Neural progenitor cell (in vitro differentiated cells): ENCODE data around the gene GALR1. TPM values are rescaled to one million over a fixed set of nuclear protein-coding genes. Genes with fewer than 3 reads are reported as not detected.

ENCODE experiments used
- DNase-seq: peaks from one replicate; pipeline ENCODE4 v3.0.0-alpha.2; 2016; ENCODE audit warnings: low spot score
- H2AFZ ChIP-seq: fragments of 200-600 bp; sonication (generic); replicated peaks from 2 replicates; pipeline ENCODE4 v1.6.1; 2016; ENCODE audit warnings: antibody characterized with exemption
- H3F3A ChIP-seq: fragments of 200-600 bp; sonication (generic); 2 replicates; pipeline ENCODE4 v1.6.1; 2016; ENCODE audit warnings: antibody characterized with exemption, low read depth
- H3K27ac ChIP-seq: fragments of 200-600 bp; sonication (generic); 2 replicates; pipeline ENCODE4 v1.5.1; 2016; ENCODE audit warnings: mild to moderate bottlenecking
- H3K27me3 ChIP-seq: fragments of 200-600 bp; sonication (generic); 2 replicates; pipeline ENCODE4 v1.6.1; 2016; ENCODE audit warnings: mild to moderate bottlenecking, moderate library complexity
- H3K36me3 ChIP-seq: fragments of 200-600 bp; sonication (generic); 2 replicates; pipeline ENCODE4 v1.5.1; 2016
- H3K4me1 ChIP-seq: fragments of 200-600 bp; sonication (generic); 2 replicates; pipeline ENCODE4 v1.6.1; 2016; ENCODE audit warnings: mixed run types
- H3K4me2 ChIP-seq: fragments of 200-600 bp; sonication (generic); 2 replicates; pipeline ENCODE4 v1.6.1; 2016
- H3K4me3 ChIP-seq: fragments of 200-600 bp; sonication (generic); 2 replicates; pipeline ENCODE4 v1.5.1; 2016
- H3K79me2 ChIP-seq: fragments of 200-600 bp; sonication (generic); 2 replicates; pipeline ENCODE4 v1.6.1; 2016; ENCODE audit warnings: low read depth
- H3K9ac ChIP-seq: fragments of 200-600 bp; sonication (generic); 2 replicates; pipeline ENCODE4 v1.6.1; 2016
- H3K9me3 ChIP-seq: fragments of 200-600 bp; sonication (generic); 2 replicates; pipeline ENCODE4 v1.5.1; 2016; ENCODE audit warnings: low read depth
- H4K20me1 ChIP-seq: fragments of 200-600 bp; sonication (generic); 2 replicates; pipeline ENCODE4 v1.6.1; 2016; ENCODE audit warnings: low read depth
- H3K27ac Mint-ChIP-seq: 3 replicates; pipeline ENCODE4 v1.8.0; 2021; ENCODE audit warnings: mixed read lengths
- H3K27me3 Mint-ChIP-seq: 2 replicates; pipeline ENCODE4 v1.8.0; 2022; ENCODE audit warnings: low read depth, mild to moderate bottlenecking, inconsistent platforms, moderate library complexity, mixed read lengths; ENCODE audit not compliant: insufficient read depth
- H3K36me3 Mint-ChIP-seq: 3 replicates; pipeline ENCODE4 v1.8.0; 2021; ENCODE audit warnings: mixed read lengths
- H3K4me1 Mint-ChIP-seq: 3 replicates; pipeline ENCODE4 v1.8.0; 2021; ENCODE audit warnings: mixed read lengths
- H3K4me3 Mint-ChIP-seq: 3 replicates; pipeline ENCODE4 v1.8.0; 2021; ENCODE audit warnings: mild to moderate bottlenecking, moderate library complexity, mixed read lengths
- H3K9me3 Mint-ChIP-seq: 3 replicates; pipeline ENCODE4 v1.8.0; 2020; ENCODE audit warnings: mixed read lengths
- EZH2 ChIP-seq: fragments of 200-600 bp; sonication (generic); IDR thresholded peaks from 2 replicates; pipeline ENCODE4 v1.6.1; 2017; ENCODE audit warnings: antibody characterized with exemption, mild to moderate bottlenecking, moderate library complexity
- EZH2phosphoT487 ChIP-seq: fragments of 200-600 bp; sonication (generic); IDR thresholded peaks from 2 replicates; pipeline ENCODE4 v1.6.1; 2017; ENCODE audit warnings: antibody characterized with exemption
- total RNA-seq: library from RNA; depleted of rRNA; stranded (reverse); fragments of >200 nt; gene quantifications from 2 replicates; pipeline ENCODE4 v1.2.3, GENCODE V29; 2015; ENCODE audit warnings: low replicate concordance
- TF ChIP-seq, protein P1 (sequence below): fragments of 200-600 bp; sonication (generic); IDR thresholded peaks from 2 replicates; pipeline ENCODE4 v1.5.1; 2017; ENCODE audit warnings: antibody characterized with exemption, mild to moderate bottlenecking

Gene GALR1
- total RNA-seq, 1 donor from 2014 or later, result not detected

DNA sequence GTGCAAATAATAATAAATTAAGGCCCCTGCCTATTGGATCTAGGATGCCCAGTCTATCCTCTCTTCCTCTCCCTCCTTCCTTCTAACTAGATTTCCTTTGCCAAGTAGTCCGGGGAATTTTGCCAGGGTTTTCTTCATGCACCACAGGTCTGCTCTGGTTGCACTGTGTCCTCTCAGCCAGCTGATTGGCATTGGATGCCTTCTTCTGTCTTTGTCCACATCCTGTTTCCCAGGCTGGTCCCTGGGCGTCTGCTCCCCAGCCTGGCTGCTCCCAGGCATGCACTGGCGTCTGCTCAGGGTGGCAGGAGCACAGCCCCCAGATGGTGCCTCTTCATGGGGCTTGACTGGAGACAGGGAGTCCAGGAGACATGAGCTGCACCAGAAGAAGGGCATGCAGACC lies 66.4 kb downstream of the GALR1 start:
- no peak overlapping the region for H3K9ac ChIP-seq
- H3K27me3 Mint-ChIP-seq, result no peaks in the 10 kb centered on the region

DNA sequence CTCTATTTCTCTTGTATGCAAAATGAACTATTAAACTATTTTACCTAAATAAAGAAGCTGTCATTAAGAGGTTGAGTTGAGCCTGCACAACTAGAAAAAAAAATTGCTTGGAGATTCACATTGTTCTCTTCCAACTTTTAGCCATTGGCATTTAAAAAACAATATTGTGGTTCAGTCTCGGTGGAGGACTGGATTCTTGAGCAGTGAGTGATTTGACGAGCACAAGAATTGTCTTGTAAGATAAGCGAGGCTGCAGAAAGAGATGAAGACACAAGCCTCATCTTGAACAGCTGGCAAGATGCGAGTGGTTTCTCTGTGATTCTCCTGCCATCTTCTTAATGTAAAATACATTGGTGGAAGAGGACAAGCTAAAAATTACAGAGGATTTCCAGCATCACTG lies 67.0 kb downstream of the GALR1 start:
- Histone ChIP-seq H3K4me2 (no peak overlapping the region), H3K9ac (no peak overlapping the region), H4K20me1 (no peaks in the 10 kb centered on the region), H3K9me3 (no peaks in the 10 kb centered on the region), H3K27ac (no peak overlapping the region), H3K36me3 (no peaks in the 10 kb centered on the region), H3F3A (no peaks in the 10 kb centered on the region), H3K4me3 (no peak overlapping the region), H3K4me1 (peaks cover 17% of the 10 kb centered on the region), H3K79me2 (no peaks in the 10 kb centered on the region), H3K27me3 (no peaks in the 10 kb centered on the region), H2AFZ (no peak overlapping the region)
- Mint-ChIP-seq H3K36me3 (no peaks in the 10 kb centered on the region), H3K9me3 (no peaks in the 10 kb centered on the region), H3K27me3 (no peaks in the 10 kb centered on the region), H3K27ac (no peak overlapping the region), H3K4me3 (no peak overlapping the region), H3K4me1 (peaks cover 8% of the 10 kb centered on the region)
- DNase-seq, result no peak
- TF ChIP-seq EZH2, result no peak
- TF ChIP-seq EZH2phosphoT487, result no peak

More for the DNA sequence above, 66.4 kb downstream of the GALR1 start:
- no peak overlapping the region for H3K4me2 ChIP-seq
- peaks cover 16% of the 10 kb centered on the region for H3K4me1 ChIP-seq
- Mint-ChIP-seq H3K4me3 (no peak overlapping the region), H3K27ac (no peak overlapping the region), H3K4me1 (peaks cover 7% of the 10 kb centered on the region), H3K36me3 (no peaks in the 10 kb centered on the region), H3K9me3 (no peaks in the 10 kb centered on the region)
- no peak overlapping the region for H3K4me3 ChIP-seq
- no peaks in the 10 kb centered on the region for H3F3A ChIP-seq
- no peaks in the 10 kb centered on the region for H4K20me1 ChIP-seq
- no peak overlapping the region for H2AFZ ChIP-seq
- H3K9me3 ChIP-seq, result no peaks in the 10 kb centered on the region
- TF ChIP-seq, protein P1, sequence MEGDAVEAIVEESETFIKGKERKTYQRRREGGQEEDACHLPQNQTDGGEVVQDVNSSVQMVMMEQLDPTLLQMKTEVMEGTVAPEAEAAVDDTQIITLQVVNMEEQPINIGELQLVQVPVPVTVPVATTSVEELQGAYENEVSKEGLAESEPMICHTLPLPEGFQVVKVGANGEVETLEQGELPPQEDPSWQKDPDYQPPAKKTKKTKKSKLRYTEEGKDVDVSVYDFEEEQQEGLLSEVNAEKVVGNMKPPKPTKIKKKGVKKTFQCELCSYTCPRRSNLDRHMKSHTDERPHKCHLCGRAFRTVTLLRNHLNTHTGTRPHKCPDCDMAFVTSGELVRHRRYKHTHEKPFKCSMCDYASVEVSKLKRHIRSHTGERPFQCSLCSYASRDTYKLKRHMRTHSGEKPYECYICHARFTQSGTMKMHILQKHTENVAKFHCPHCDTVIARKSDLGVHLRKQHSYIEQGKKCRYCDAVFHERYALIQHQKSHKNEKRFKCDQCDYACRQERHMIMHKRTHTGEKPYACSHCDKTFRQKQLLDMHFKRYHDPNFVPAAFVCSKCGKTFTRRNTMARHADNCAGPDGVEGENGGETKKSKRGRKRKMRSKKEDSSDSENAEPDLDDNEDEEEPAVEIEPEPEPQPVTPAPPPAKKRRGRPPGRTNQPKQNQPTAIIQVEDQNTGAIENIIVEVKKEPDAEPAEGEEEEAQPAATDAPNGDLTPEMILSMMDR, result no peak
- TF ChIP-seq EZH2 (no peak), EZH2phosphoT487 (no peak)
- H3K36me3 ChIP-seq, result no peaks in the 10 kb centered on the region
- DNase-seq, result no peak
- H3K27ac ChIP-seq, result no peak overlapping the region
- H3K79me2 ChIP-seq, result no peaks in the 10 kb centered on the region
- H3K27me3 ChIP-seq, result no peaks in the 10 kb centered on the region

DNA sequence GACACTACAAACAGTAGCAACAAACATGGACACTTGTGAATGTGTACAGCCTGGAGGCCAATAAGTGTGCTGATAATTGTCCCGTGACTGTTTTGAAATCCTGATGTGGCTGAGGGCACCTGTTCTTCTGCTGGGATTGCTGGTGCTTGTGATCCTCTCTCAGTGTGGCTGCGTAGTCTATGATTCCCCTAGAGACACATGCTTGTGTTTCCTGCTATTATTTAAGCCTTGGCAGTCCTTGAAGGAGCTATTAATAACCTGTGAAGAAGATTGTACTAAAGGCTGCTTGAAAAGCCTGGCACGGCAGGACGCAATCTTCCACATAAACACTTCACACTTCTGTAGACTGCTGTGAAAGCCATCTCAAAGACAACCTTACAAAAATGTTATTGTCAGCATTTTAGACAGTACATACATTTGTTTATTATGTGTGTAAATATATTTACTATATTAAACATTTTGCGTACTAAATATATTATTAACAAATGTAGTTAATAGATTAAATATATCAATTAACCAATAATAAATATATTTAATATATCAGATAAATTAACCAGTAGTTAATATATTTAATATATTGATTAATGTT lies 71.4 kb downstream of the GALR1 start:
- H3K4me1 Mint-ChIP-seq, result peaks cover 12% of the 10 kb centered on the region

More for the DNA sequence above, 71.4 kb downstream of the GALR1 start:
- Histone ChIP-seq H3K9ac (no peak overlapping the region), H3K4me1 (peaks cover 17% of the 10 kb centered on the region), H3K9me3 (no peaks in the 10 kb centered on the region), H3K4me2 (no peak overlapping the region), H3K79me2 (no peaks in the 10 kb centered on the region), H3K36me3 (no peaks in the 10 kb centered on the region), H3F3A (no peaks in the 10 kb centered on the region), H3K27me3 (no peaks in the 10 kb centered on the region), H2AFZ (no peak overlapping the region), H3K4me3 (no peak overlapping the region), H4K20me1 (no peaks in the 10 kb centered on the region), H3K27ac (no peak overlapping the region)
- no peak overlapping the region for H3K27ac Mint-ChIP-seq
- H3K4me3 Mint-ChIP-seq, result no peak overlapping the region
- H3K27me3 Mint-ChIP-seq, result peaks cover 2% of the 10 kb centered on the region
- no peaks in the 10 kb centered on the region for H3K9me3 Mint-ChIP-seq
- H3K36me3 Mint-ChIP-seq, result no peaks in the 10 kb centered on the region
- DNase-seq, result no peak
- TF ChIP-seq, protein P1, result no peak
- TF ChIP-seq EZH2 (no peak), EZH2phosphoT487 (no peak)
